HepG2 (cell line): ENCODE results near the gene AXIN1. TPM values are rescaled to one million over a fixed set of nuclear protein-coding genes. Genes with fewer than 3 reads are reported as not detected.

Source experiments
- GABPA ChIP-seq, 2 experiments: IDR thresholded peaks; 2 replicates each; pipeline ENCODE4 v1.6.1; 2011 to 2016; ENCODE audit warnings: low read depth in 2 of 2, low read length in 1 of 2, missing biosample characterization in 1 of 2, missing genetic modification characterization in 1 of 2
- RARG ChIP-seq: sonication (generic); formaldehyde crosslinking; IDR thresholded peaks from 2 replicates; pipeline ENCODE4 v1.4.0; 2020; ENCODE audit warnings: low read depth, mild to moderate bottlenecking, missing genetic modification reagents
- RFX3 ChIP-seq: IDR thresholded peaks from 2 replicates; pipeline ENCODE4 v1.6.1; 2016; ENCODE audit warnings: missing biosample characterization, missing genetic modification reagents
- SMYD3 ChIP-seq: sonication (generic); formaldehyde crosslinking; IDR thresholded peaks from 2 replicates; pipeline ENCODE4 v1.8.1; 2023; ENCODE audit warnings: mild to moderate bottlenecking, missing genetic modification reagents
- TMF1 ChIP-seq: sonication (generic); formaldehyde crosslinking; IDR thresholded peaks from 2 replicates; pipeline ENCODE4 v1.8.1; 2022; ENCODE audit warnings: low read depth, missing genetic modification reagents
- ZNF367 ChIP-seq: sonication (generic); formaldehyde crosslinking; IDR thresholded peaks from 2 replicates; pipeline ENCODE4 v1.4.0; 2020; ENCODE audit warnings: missing genetic modification reagents, borderline replicate concordance
- ZNF7 ChIP-seq: IDR thresholded peaks from 2 replicates; pipeline ENCODE4 v1.6.1; 2016; ENCODE audit warnings: missing biosample characterization, missing genetic modification reagents
- ZNF770 ChIP-seq: sonication (generic); formaldehyde crosslinking; IDR thresholded peaks from 2 replicates; pipeline ENCODE4 v1.5.0; 2020; ENCODE audit warnings: mild to moderate bottlenecking, missing genetic modification reagents
- ZSCAN9 ChIP-seq: IDR thresholded peaks from 2 replicates; pipeline ENCODE4 v1.6.1; 2016; ENCODE audit warnings: borderline replicate concordance
- polyA plus RNA-seq, 8 experiments: library from polyadenylated mRNA; depleted of rRNA in 3 of 8; stranded (reverse) in 7 of 8; unstranded in 1 of 8; fragments of >200 nt; fragmentation: Illumina TruSeq in 4 of 8; extraction: Trizol in 4 of 8; gene quantifications; 2 replicates each; pipeline versions ENCODE4 v1.2.1 to v1.2.3, GENCODE V29; 2011 to 2016; ENCODE audit warnings: low read depth in 4 of 8, missing spikeins in 1 of 8, mixed read lengths in 1 of 8; ENCODE audit not compliant: insufficient read depth in 1 of 8
- total RNA-seq, 5 experiments: library from RNA; depleted of rRNA; stranded (reverse); fragments of >200 nt; fragmentation: Illumina TruSeq; extraction: Trizol; gene quantifications; 2 replicates each; pipeline ENCODE4 v1.2.3, GENCODE V29; 2016; ENCODE audit warnings: low read depth in 1 of 5
- TF ChIP-seq, protein P1 (sequence below), 2 experiments: fragments of 450-650 bp in 1 of 2; sonication (generic) in 1 of 2; formaldehyde crosslinking in 1 of 2; IDR thresholded peaks; 2 replicates each; pipeline versions ENCODE4 v1.6.1 to v1.8.0; 2016 to 2022; ENCODE audit warnings: antibody characterized with exemption in 1 of 2, mild to moderate bottlenecking in 1 of 2, missing genetic modification reagents in 1 of 2
- TF ChIP-seq, protein P2 (sequence below): sonication (generic); formaldehyde crosslinking; IDR thresholded peaks from 2 replicates; pipeline ENCODE4 v1.9.0; 2021; ENCODE audit warnings: missing genetic modification reagents, mild to moderate bottlenecking, borderline replicate concordance

The AXIN1 gene
- total and polyA plus RNA-seq, 2 of the 13 experiments (the other 11 are each of a cell fraction or from before 2014, with no cell fraction given): 24.0 to 26.0 TPM

DNA sequence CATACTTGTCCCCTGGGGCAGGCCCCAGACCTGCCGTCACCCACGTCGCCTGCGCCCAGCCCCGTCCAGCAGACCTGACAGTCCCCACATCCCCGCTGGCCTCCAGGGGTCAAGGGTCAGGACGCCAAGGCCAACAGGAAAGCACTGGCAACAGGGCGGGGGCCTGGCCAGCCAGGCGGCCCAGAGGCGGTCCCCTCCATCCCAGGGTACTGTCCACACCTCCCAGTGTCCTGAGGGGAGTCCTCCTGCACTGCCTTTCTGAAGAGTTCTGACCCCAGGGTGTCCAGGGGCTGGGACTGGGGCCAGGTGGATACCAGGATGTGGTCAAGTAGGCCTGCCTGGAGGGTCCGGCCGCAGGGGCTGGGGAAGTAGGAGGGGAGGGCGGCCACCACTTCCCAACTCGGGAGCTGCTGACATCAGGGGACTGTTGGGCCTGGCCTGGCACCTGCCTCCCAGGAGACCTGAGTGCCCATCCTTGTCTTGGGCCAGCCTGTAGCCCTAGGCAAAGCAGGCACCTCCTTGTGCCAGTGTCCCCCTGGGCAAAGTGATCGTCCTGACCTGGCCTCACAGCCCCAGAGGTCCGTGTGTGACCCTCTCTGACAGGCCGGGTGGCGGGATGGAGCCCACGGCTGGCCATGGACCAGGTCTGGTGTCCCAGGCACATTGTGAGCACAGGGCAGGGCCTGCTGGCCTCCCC is 6.7 kb upstream of the AXIN1 start (continued):
- TF ChIP-seq, protein P1, sequence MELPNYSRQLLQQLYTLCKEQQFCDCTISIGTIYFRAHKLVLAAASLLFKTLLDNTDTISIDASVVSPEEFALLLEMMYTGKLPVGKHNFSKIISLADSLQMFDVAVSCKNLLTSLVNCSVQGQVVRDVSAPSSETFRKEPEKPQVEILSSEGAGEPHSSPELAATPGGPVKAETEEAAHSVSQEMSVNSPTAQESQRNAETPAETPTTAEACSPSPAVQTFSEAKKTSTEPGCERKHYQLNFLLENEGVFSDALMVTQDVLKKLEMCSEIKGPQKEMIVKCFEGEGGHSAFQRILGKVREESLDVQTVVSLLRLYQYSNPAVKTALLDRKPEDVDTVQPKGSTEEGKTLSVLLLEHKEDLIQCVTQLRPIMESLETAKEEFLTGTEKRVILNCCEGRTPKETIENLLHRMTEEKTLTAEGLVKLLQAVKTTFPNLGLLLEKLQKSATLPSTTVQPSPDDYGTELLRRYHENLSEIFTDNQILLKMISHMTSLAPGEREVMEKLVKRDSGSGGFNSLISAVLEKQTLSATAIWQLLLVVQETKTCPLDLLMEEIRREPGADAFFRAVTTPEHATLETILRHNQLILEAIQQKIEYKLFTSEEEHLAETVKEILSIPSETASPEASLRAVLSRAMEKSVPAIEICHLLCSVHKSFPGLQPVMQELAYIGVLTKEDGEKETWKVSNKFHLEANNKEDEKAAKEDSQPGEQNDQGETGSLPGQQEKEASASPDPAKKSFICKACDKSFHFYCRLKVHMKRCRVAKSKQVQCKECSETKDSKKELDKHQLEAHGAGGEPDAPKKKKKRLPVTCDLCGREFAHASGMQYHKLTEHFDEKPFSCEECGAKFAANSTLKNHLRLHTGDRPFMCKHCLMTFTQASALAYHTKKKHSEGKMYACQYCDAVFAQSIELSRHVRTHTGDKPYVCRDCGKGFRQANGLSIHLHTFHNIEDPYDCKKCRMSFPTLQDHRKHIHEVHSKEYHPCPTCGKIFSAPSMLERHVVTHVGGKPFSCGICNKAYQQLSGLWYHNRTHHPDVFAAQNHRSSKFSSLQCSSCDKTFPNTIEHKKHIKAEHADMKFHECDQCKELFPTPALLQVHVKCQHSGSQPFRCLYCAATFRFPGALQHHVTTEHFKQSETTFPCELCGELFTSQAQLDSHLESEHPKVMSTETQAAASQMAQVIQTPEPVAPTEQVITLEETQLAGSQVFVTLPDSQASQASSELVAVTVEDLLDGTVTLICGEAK (IDR thresholded peaks at IDR 0.05): no peak
- TF ChIP-seq, protein P1 (CRISPR knock-in tag; IDR thresholded peaks at IDR 0.05): peak; percentile 52
- TF ChIP-seq SMYD3 (CRISPR knock-in tag): no peak
- no peak for TF ChIP-seq ZNF7 (CRISPR knock-in tag)
- TF ChIP-seq ZNF367 (CRISPR knock-in tag): no peak
- TF ChIP-seq RARG (CRISPR knock-in tag): no peak
- TF ChIP-seq TMF1: no peak
- TF ChIP-seq ZSCAN9 (CRISPR knock-in tag): peak; percentile 42; the same call in 1 of the 2 replicates
- no peak for TF ChIP-seq RFX3 (CRISPR knock-in tag)
- no peak for TF ChIP-seq ZNF770
- TF ChIP-seq, protein P2, sequence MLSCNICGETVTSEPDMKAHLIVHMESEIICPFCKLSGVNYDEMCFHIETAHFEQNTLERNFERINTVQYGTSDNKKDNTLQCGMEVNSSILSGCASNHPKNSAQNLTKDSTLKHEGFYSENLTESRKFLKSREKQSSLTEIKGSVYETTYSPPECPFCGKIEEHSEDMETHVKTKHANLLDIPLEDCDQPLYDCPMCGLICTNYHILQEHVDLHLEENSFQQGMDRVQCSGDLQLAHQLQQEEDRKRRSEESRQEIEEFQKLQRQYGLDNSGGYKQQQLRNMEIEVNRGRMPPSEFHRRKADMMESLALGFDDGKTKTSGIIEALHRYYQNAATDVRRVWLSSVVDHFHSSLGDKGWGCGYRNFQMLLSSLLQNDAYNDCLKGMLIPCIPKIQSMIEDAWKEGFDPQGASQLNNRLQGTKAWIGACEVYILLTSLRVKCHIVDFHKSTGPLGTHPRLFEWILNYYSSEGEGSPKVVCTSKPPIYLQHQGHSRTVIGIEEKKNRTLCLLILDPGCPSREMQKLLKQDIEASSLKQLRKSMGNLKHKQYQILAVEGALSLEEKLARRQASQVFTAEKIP (CRISPR knock-in tag): no peak
- TF ChIP-seq GABPA (IDR thresholded peaks at IDR 0.05; ENCODE audit: low read depth, low read length): no peak
- TF ChIP-seq GABPA (CRISPR knock-in tag; IDR thresholded peaks at IDR 0.05; ENCODE audit: low read depth): peak; percentile 49
